Measurements from ENCODE around the gene SOX10.

- TF ChIP-seq CTCF (IDR thresholded peaks at IDR 0.05) (no peak), POLR2A (IDR thresholded peaks at IDR 0.05) (no peak)
Observed at GRCh38 chr22:38014083-38014482, 29.7 kb upstream of the SOX10 start.
